ENCODE data around the gene RAPGEF1. TPM values are rescaled to one million over a fixed set of nuclear protein-coding genes. Genes with fewer than 3 reads are reported as not detected.
A peak's percentile ranks its signal among the peaks of the same experiment; 100 is the strongest.

The RAPGEF1 gene
- total and polyA plus RNA-seq, 9 of the 15 experiments (the other 6 are each of a cell fraction or from before 2014, with no cell fraction given) = 0.06 to 44.1 (median 19.9) TPM

GRCh38 chr9:131627648-131628458 is 112.0 kb downstream of the RAPGEF1 start:
- BruUV-seq (replicated peaks) = no TSS peak
- DNase-seq (ENCODE audit: extremely low read depth in 1 of 4, low spot score in 3 of 4) = no peak
- no peak overlapping the region for H2AFZ ChIP-seq (ENCODE audit: low read depth, low read length)
- H3K4me1 ChIP-seq (replicated peaks in 1 of 2; ENCODE audit: control insufficient read depth in 2 of 2, insufficient read depth in 2 of 2, low read length in 2 of 2) = peaks cover 2 to 7% of the 10 kb centered on the region in 2 experiments; a peak in 4 of 5 replicates
- WGBS (ENCODE audit: insufficient coverage, low coverage, missing lambda C conversion rate) = 78% methylated on average over 21 of the region's 21 CpGs
- peaks cover 33% of the 10 kb centered on the region for H3K36me3 ChIP-seq (ENCODE audit: control insufficient read depth, insufficient read depth, low read length)
- H4K20me1 ChIP-seq (replicated peaks; ENCODE audit: control insufficient read depth, insufficient read depth, low read length) = no peaks in the 10 kb centered on the region
- ChIA-PET POLR2A (interaction anchor here (0.5 to 0.6 kb wide), 2 partner anchors 48 to 255 kb away, joined by 3 to 5 read pairs; no protein-coding TSS in a partner anchor), CTCF (ENCODE audit: low intra/inter-chr PET ratio) (no interaction called here)
- FAIRE-seq = peak; percentile 78
- intact Hi-C loops (cut with micrococcal nuclease) = no loop called here
- no peak overlapping the region for H3K4me3 ChIP-seq
- no peak for ATAC-seq
- H3K4me2 ChIP-seq (ENCODE audit: insufficient read depth, low read length) = no peak overlapping the region
- no peak overlapping the region for H3K9ac ChIP-seq (ENCODE audit: insufficient read depth in 1 of 2, low read depth in 2 of 2, low read length in 2 of 2)
- no peaks in the 10 kb centered on the region for H3K27me3 ChIP-seq (ENCODE audit: control insufficient read depth in 2 of 2, insufficient read depth in 2 of 2, low read length in 2 of 2)
- H3K9me1 ChIP-seq (ENCODE audit: control insufficient read depth, insufficient read depth, low read length) = no peaks in the 10 kb centered on the region
- TF ChIP-seq FOXA3 (CRISPR knock-in tag; conservative IDR thresholded peaks at IDR 0.05 in 1 of 2, IDR thresholded peaks at IDR 0.05 in 1 of 2) (peak; percentile 80 to 98), CBFA2T2 (conservative IDR thresholded peaks at IDR 0.05) (peak; percentile 50), TEAD4 (IDR thresholded peaks at IDR 0.05; ENCODE audit: low read length) (peak; percentile 51; the same call in 1 of the 2 replicates), TEAD4 (CRISPR knock-in tag; IDR thresholded peaks at IDR 0.05; ENCODE audit: borderline replicate concordance) (no peak), TCF3 (CRISPR knock-in tag; IDR thresholded peaks at IDR 0.05) (peak; percentile 83), ZNF431 (CRISPR knock-in tag; IDR thresholded peaks at IDR 0.05) (no peak), ZNF143 (CRISPR knock-in tag; IDR thresholded peaks at IDR 0.05) (no peak), HDAC1 (IDR thresholded peaks at IDR 0.05) (peak in 1 of 2 experiments; percentile 88; a peak in 2 of 4 replicates), ZBTB26 (CRISPR knock-in tag; IDR thresholded peaks at IDR 0.05) (no peak), GATA2 (CRISPR knock-in tag; IDR thresholded peaks at IDR 0.05) (peak; percentile 61; the same call in 1 of the 2 replicates), KDM1A (IDR thresholded peaks at IDR 0.05) (peak; percentile 85 to 93), ZNF780A (CRISPR knock-in tag; IDR thresholded peaks at IDR 0.05) (no peak), ARID1B (IDR thresholded peaks at IDR 0.05) (peak; percentile 30; the same call in 1 of the 2 replicates), RCOR1 (IDR thresholded peaks at IDR 0.05; ENCODE audit: borderline replicate concordance in 1 of 2, low read depth in 2 of 2, low read length in 2 of 2) (peak; percentile 64 to 86; a peak in 3 of 4 replicates), HMG20A (CRISPR knock-in tag; conservative IDR thresholded peaks at IDR 0.05) (0 out of 2 replicates have a peak, but pooled peaks have one; percentile 38), CBFA2T3 (IDR thresholded peaks at IDR 0.05) (peak; percentile 73), GTF2F1 (IDR thresholded peaks at IDR 0.05; ENCODE audit: low read depth, low read length) (no peak), HDAC2 (IDR thresholded peaks at IDR 0.05) (peak; percentile 88), CC2D1A (IDR thresholded peaks at IDR 0.05) (no peak)
- no peak overlapping the region for H3K27ac ChIP-seq (ENCODE audit: extremely low read depth, low read depth, low read length)
- no peaks in the 10 kb centered on the region for H3K9me3 ChIP-seq (replicated peaks; ENCODE audit: control insufficient read depth, insufficient read depth, low read depth, low read length)
- no peaks in the 10 kb centered on the region for H3K79me2 ChIP-seq (ENCODE audit: control insufficient read depth, insufficient read depth, low read length)
- in situ Hi-C loops (cut with MboI) = no loop called here
